Measurements from ENCODE around the gene COL10A1.

The COL10A1 gene

GRCh38 chr6:116126032-116126431 lies at the start of gene COL10A1:
Gene COL10A1 (minus strand): TSS chr6:116126132. CDS start chr6:116125492, 640 bp downstream.
- H3K9ac ChIP-seq (ENCODE audit: low read depth, low read length), result no peak within 1 kb of the TSS
- no peak within 1 kb of the TSS for H3K27ac ChIP-seq (ENCODE audit: low read length)
- H3K27me3 ChIP-seq (ENCODE audit: insufficient read depth, low read length), result no peaks in the 10 kb centered on the region
- no peaks in the 10 kb centered on the region for H3K9me3 ChIP-seq (ENCODE audit: insufficient read depth, low read depth, low read length)
- H3K36me3 ChIP-seq (ENCODE audit: insufficient read depth, low read depth, low read length), result no peaks in the 10 kb centered on the region; the same call in 1 of the 2 replicates
- H3K4me3 ChIP-seq (ENCODE audit: low read length), result no peak within 1 kb of the TSS
- no peaks in the 10 kb centered on the region for H3K4me1 ChIP-seq (ENCODE audit: insufficient read depth, low read length)

- H3K27ac ChIP-seq (ENCODE audit: low read length), result no peak overlapping the region
- no peaks in the 10 kb centered on the region for H3K4me1 ChIP-seq (ENCODE audit: insufficient read depth, low read length)
- H3K36me3 ChIP-seq (ENCODE audit: insufficient read depth, low read depth, low read length), result peaks cover 4% of the 10 kb centered on the region; the same call in 1 of the 2 replicates
- H3K27me3 ChIP-seq (ENCODE audit: insufficient read depth, low read length), result no peaks in the 10 kb centered on the region
- peaks cover 6% of the 10 kb centered on the region; the same call in 1 of the 2 replicates for H3K9me3 ChIP-seq (ENCODE audit: insufficient read depth, low read depth, low read length)
- no peak overlapping the region for H3K4me3 ChIP-seq (ENCODE audit: low read length)
- H3K9ac ChIP-seq (ENCODE audit: low read depth, low read length), result no peak overlapping the region
These were observed 49.4 kb upstream of the COL10A1 start for GRCh38 chr6:116175344-116175743.

DNA sequence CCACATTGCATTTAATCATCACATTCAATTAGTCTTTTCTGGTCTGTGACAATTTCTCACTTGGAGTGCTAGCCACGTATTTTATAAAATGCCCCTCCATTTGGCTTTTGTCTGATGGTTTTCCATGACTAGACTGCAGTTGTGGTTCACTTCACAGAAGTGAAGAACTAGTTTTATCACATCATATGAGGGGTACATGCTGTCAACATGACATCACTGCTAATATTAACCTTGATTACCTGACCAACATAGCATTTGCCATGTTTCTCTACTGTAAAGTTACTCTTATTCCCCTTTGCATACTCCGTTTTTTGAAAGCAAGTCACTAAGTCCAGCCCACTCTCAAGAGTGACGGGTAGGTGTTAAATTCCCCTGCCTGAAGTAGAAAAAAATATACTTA lies 48.0 kb upstream of the COL10A1 start:
- no peak overlapping the region for H3K9ac ChIP-seq (ENCODE audit: low read depth, low read length)
- H3K9me3 ChIP-seq (ENCODE audit: insufficient read depth, low read depth, low read length), result peaks cover 6% of the 10 kb centered on the region; the same call in 1 of the 2 replicates
- H3K27ac ChIP-seq (ENCODE audit: low read length), result no peak overlapping the region
- H3K4me1 ChIP-seq (ENCODE audit: insufficient read depth, low read length), result no peaks in the 10 kb centered on the region
- H3K4me3 ChIP-seq (ENCODE audit: low read length), result no peak overlapping the region
- H3K27me3 ChIP-seq (ENCODE audit: insufficient read depth, low read length), result no peaks in the 10 kb centered on the region
- H3K36me3 ChIP-seq (ENCODE audit: insufficient read depth, low read depth, low read length), result peaks cover 4% of the 10 kb centered on the region; the same call in 1 of the 2 replicates

GRCh38 chr6:116170358-116171057 lies 44.6 kb upstream of the COL10A1 start:
- H3K4me1 ChIP-seq (ENCODE audit: insufficient read depth, low read length), result no peaks in the 10 kb centered on the region
- H3K27me3 ChIP-seq (ENCODE audit: insufficient read depth, low read length), result no peaks in the 10 kb centered on the region
- H3K4me3 ChIP-seq (ENCODE audit: low read length), result no peak overlapping the region
- H3K9me3 ChIP-seq (ENCODE audit: insufficient read depth, low read depth, low read length), result peaks cover 5% of the 10 kb centered on the region; the same call in 1 of the 2 replicates
- H3K9ac ChIP-seq (ENCODE audit: low read depth, low read length), result no peak overlapping the region
- H3K27ac ChIP-seq (ENCODE audit: low read length), result no peak overlapping the region
- peaks cover 4% of the 10 kb centered on the region; the same call in 1 of the 2 replicates for H3K36me3 ChIP-seq (ENCODE audit: insufficient read depth, low read depth, low read length)

GRCh38 chr6:116169880-116170279 lies 43.9 kb upstream of the COL10A1 start:
- no peaks in the 10 kb centered on the region for H3K27me3 ChIP-seq (ENCODE audit: insufficient read depth, low read length)
- no peaks in the 10 kb centered on the region for H3K4me1 ChIP-seq (ENCODE audit: insufficient read depth, low read length)
- H3K36me3 ChIP-seq (ENCODE audit: insufficient read depth, low read depth, low read length), result peaks cover 4% of the 10 kb centered on the region; the same call in 1 of the 2 replicates
- H3K27ac ChIP-seq (ENCODE audit: low read length), result no peak overlapping the region
- no peak overlapping the region for H3K9ac ChIP-seq (ENCODE audit: low read depth, low read length)
- no peak overlapping the region for H3K4me3 ChIP-seq (ENCODE audit: low read length)
- H3K9me3 ChIP-seq (ENCODE audit: insufficient read depth, low read depth, low read length), result no peaks in the 10 kb centered on the region

DNA sequence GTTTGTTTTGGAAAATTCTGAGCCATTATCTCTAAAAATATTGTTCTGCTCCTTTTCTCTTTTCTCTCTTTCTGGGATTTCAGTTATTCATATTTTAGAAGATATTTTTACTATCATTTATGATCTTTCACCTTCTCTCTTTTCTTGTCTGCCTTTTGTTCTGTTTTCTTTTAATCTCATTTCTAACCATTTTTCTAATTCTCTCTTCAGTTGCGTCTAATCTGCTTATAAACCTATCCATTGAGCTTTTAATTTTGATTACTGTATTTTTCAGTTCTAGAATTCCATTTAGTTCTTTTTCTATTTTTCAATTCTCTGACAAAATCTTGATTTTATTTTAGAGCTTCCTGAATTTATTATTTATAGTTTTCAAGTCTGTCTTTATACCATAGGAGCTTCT lies 42.2 kb upstream of the COL10A1 start:
- Histone ChIP-seq H3K4me3 (ENCODE audit: low read length) (no peak overlapping the region), H3K9ac (ENCODE audit: low read depth, low read length) (no peak overlapping the region), H3K27me3 (ENCODE audit: insufficient read depth, low read length) (no peaks in the 10 kb centered on the region), H3K9me3 (ENCODE audit: insufficient read depth, low read depth, low read length) (no peaks in the 10 kb centered on the region), H3K4me1 (ENCODE audit: insufficient read depth, low read length) (no peaks in the 10 kb centered on the region), H3K27ac (ENCODE audit: low read length) (no peak overlapping the region), H3K36me3 (ENCODE audit: insufficient read depth, low read depth, low read length) (no peaks in the 10 kb centered on the region)

DNA sequence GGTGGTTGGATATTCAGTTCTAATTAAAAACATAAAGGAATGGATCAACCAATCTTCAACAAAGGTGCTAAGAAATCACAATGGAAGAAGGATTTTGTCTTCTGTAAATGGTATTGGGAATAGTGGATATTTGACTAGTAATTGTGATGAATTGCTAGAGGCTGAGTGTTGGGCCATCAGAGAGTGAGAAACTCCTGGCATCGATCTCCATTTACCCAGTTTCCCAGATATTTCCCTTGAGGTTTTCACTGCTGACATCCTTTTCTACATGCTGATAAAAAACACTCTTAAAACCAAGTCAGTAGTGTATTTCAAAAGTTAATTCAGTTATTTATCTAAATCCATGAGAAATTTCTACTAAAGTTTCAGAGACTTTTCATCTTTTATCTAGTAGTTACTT lies 40.4 kb upstream of the COL10A1 start:
- Histone ChIP-seq H3K9ac (ENCODE audit: low read depth, low read length) (no peak overlapping the region), H3K27ac (ENCODE audit: low read length) (no peak overlapping the region), H3K9me3 (ENCODE audit: insufficient read depth, low read depth, low read length) (no peaks in the 10 kb centered on the region), H3K36me3 (ENCODE audit: insufficient read depth, low read depth, low read length) (no peaks in the 10 kb centered on the region), H3K4me1 (ENCODE audit: insufficient read depth, low read length) (no peaks in the 10 kb centered on the region), H3K4me3 (ENCODE audit: low read length) (no peak overlapping the region), H3K27me3 (ENCODE audit: insufficient read depth, low read length) (no peaks in the 10 kb centered on the region)

- H3K9me3 ChIP-seq (ENCODE audit: insufficient read depth, low read depth, low read length), result no peaks in the 10 kb centered on the region
- no peaks in the 10 kb centered on the region for H3K4me1 ChIP-seq (ENCODE audit: insufficient read depth, low read length)
- no peaks in the 10 kb centered on the region for H3K36me3 ChIP-seq (ENCODE audit: insufficient read depth, low read depth, low read length)
- no peak overlapping the region for H3K27ac ChIP-seq (ENCODE audit: low read length)
- no peak overlapping the region for H3K4me3 ChIP-seq (ENCODE audit: low read length)
- no peaks in the 10 kb centered on the region for H3K27me3 ChIP-seq (ENCODE audit: insufficient read depth, low read length)
- H3K9ac ChIP-seq (ENCODE audit: low read depth, low read length), result no peak overlapping the region
These were observed 39.7 kb upstream of the COL10A1 start for GRCh38 chr6:116165596-116165995.

DNA sequence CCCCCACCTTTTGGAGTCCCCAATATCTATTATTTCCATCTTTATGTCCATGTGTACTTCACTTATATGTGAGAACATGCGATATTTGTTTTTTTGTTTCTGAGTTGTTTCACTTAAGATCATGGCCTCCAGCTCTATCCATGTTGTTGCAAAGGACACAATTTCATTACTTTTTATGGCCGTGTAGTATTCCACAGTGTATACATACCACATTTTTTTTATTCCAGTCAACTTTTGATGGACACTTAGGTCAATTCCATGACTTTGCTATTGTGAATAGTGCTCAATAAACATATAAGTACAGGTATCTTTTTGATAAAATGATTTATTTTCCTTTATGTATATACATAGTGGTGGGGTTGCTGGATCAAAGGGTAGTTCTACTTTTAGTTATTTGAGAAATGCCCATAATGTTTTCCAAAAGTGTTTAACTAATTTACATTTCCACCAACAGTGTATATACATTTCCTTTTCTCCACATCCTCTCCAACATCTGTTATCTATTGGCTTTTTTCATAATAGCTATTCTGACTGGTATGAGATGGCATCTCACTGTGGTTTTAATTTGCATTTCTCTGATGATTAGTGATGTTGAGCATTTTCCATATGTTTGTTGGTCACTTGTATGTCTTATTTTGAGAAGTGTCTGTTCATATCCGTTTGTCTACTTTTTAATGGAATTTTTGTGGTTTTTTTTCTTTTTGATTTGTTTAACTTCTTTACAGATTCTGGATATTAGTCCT lies 34.0 kb upstream of the COL10A1 start:
- H3K4me1 ChIP-seq (ENCODE audit: insufficient read depth, low read length), result peaks cover 6% of the 10 kb centered on the region; the same call in 1 of the 2 replicates
- H3K27ac ChIP-seq (ENCODE audit: low read length), result no peak overlapping the region

DNA sequence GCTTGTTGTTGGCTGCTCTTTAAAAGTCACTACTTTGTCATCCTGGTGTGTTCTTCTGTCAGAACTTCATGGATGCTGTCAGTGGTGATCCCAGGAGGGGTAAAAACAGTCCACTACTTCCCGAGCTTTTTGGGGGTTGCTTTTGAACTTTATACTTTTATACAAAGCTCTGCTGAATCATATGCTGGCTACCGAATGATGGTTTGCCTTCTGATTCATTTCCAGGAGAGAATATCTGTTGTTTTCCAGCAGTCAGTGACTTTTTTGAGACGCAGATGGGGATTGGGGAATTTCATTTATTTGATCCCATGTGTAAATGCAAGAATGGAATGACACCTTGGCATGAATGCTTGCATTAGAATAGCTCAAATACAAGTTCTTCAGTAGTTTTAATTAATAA lies 32.7 kb upstream of the COL10A1 start:
- Histone ChIP-seq H3K4me1 (ENCODE audit: insufficient read depth, low read length) (peaks cover 6% of the 10 kb centered on the region; the same call in 1 of the 2 replicates), H3K27ac (ENCODE audit: low read length) (no peak overlapping the region), H3K36me3 (ENCODE audit: insufficient read depth, low read depth, low read length) (no peaks in the 10 kb centered on the region)

More for the DNA sequence above, 34.0 kb upstream of the COL10A1 start:
- Histone ChIP-seq H3K36me3 (ENCODE audit: insufficient read depth, low read depth, low read length) (no peaks in the 10 kb centered on the region), H3K4me3 (ENCODE audit: low read length) (no peak overlapping the region), H3K9ac (ENCODE audit: low read depth, low read length) (no peak overlapping the region), H3K27me3 (ENCODE audit: insufficient read depth, low read length) (no peaks in the 10 kb centered on the region), H3K9me3 (ENCODE audit: insufficient read depth, low read depth, low read length) (no peaks in the 10 kb centered on the region)

GRCh38 chr6:116157391-116157790 lies 31.5 kb upstream of the COL10A1 start:
- Histone ChIP-seq H3K4me1 (ENCODE audit: insufficient read depth, low read length) (peaks cover 6% of the 10 kb centered on the region; the same call in 1 of the 2 replicates), H3K9me3 (ENCODE audit: insufficient read depth, low read depth, low read length) (no peaks in the 10 kb centered on the region), H3K9ac (ENCODE audit: low read depth, low read length) (no peak overlapping the region)

More for the DNA sequence above, 32.7 kb upstream of the COL10A1 start:
- Histone ChIP-seq H3K4me3 (ENCODE audit: low read length) (no peak overlapping the region), H3K27me3 (ENCODE audit: insufficient read depth, low read length) (no peaks in the 10 kb centered on the region), H3K9ac (ENCODE audit: low read depth, low read length) (no peak overlapping the region), H3K9me3 (ENCODE audit: insufficient read depth, low read depth, low read length) (no peaks in the 10 kb centered on the region)

More at GRCh38 chr6:116157391-116157790, 31.5 kb upstream of the COL10A1 start:
- Histone ChIP-seq H3K36me3 (ENCODE audit: insufficient read depth, low read depth, low read length) (no peaks in the 10 kb centered on the region), H3K27me3 (ENCODE audit: insufficient read depth, low read length) (no peaks in the 10 kb centered on the region), H3K4me3 (ENCODE audit: low read length) (no peak overlapping the region), H3K27ac (ENCODE audit: low read length) (no peak overlapping the region)

All from iPS-20b (cell line).